Measurements from ENCODE around the gene LCP2.

LCP2 gene

GRCh38 chr5:170204202-170204601 is 93.4 kb downstream of the LCP2 start:
- ChIA-PET CTCF (interaction anchor here (2.4 kb wide), 1 partner anchor 20 kb away, joined by 10 read pairs; no protein-coding TSS in a partner anchor), POLR2A (no interaction called here)
- Histone ChIP-seq H3K36me3 (ENCODE audit: control insufficient read depth in 2 of 2, insufficient read depth in 1 of 2, low read length in 2 of 2) (no peaks in the 10 kb centered on the region), H3K9me3 (ENCODE audit: control insufficient read depth, insufficient read depth, low read depth, low read length) (no peaks in the 10 kb centered on the region), H3K4me1 (ENCODE audit: control insufficient read depth, insufficient read depth, low read length) (no peaks in the 10 kb centered on the region), H3K4me3 (ENCODE audit: low read depth, low read length) (no peak overlapping the region), H3K27ac (ENCODE audit: extremely low read depth, low read depth, low read length) (no peak overlapping the region)
- TF ChIP-seq ZNF155 (tag by site-specific recombination; IDR thresholded peaks at IDR 0.05) (no peak), SETDB1 (IDR thresholded peaks at IDR 0.05; ENCODE audit: insufficient read length, low read length) (no peak), ZNF776 (tag by site-specific recombination; IDR thresholded peaks at IDR 0.05; ENCODE audit: borderline replicate concordance) (no peak), ZNF426 (tag by site-specific recombination; IDR thresholded peaks at IDR 0.05) (no peak), YY1 (tag by site-specific recombination; IDR thresholded peaks at IDR 0.05) (no peak), ZNF48 (tag by site-specific recombination; IDR thresholded peaks at IDR 0.05) (no peak), KLF9 (tag by site-specific recombination; IDR thresholded peaks at IDR 0.05; ENCODE audit: low read depth) (no peak), ZNF585B (tag by site-specific recombination; IDR thresholded peaks at IDR 0.05) (no peak), SALL2 (tag by site-specific recombination; IDR thresholded peaks at IDR 0.05; ENCODE audit: borderline replicate concordance) (no peak), ZNF350 (tag by site-specific recombination; IDR thresholded peaks at IDR 0.05) (no peak), ZNF510 (tag by site-specific recombination; IDR thresholded peaks at IDR 0.05; ENCODE audit: insufficient replicate concordance) (no peak), ZNF664 (tag by site-specific recombination; IDR thresholded peaks at IDR 0.05) (no peak), ZNF529 (tag by site-specific recombination; IDR thresholded peaks at IDR 0.05; ENCODE audit: insufficient replicate concordance) (no peak), WT1 (tag by site-specific recombination; IDR thresholded peaks at IDR 0.05) (no peak), SCRT1 (tag by site-specific recombination; IDR thresholded peaks at IDR 0.05; ENCODE audit: borderline replicate concordance) (no peak), ZNF843 (tag by site-specific recombination; IDR thresholded peaks at IDR 0.05) (no peak), ZNF423 (tag by site-specific recombination; IDR thresholded peaks at IDR 0.05) (no peak)
- TF ChIP-seq, protein P1, sequence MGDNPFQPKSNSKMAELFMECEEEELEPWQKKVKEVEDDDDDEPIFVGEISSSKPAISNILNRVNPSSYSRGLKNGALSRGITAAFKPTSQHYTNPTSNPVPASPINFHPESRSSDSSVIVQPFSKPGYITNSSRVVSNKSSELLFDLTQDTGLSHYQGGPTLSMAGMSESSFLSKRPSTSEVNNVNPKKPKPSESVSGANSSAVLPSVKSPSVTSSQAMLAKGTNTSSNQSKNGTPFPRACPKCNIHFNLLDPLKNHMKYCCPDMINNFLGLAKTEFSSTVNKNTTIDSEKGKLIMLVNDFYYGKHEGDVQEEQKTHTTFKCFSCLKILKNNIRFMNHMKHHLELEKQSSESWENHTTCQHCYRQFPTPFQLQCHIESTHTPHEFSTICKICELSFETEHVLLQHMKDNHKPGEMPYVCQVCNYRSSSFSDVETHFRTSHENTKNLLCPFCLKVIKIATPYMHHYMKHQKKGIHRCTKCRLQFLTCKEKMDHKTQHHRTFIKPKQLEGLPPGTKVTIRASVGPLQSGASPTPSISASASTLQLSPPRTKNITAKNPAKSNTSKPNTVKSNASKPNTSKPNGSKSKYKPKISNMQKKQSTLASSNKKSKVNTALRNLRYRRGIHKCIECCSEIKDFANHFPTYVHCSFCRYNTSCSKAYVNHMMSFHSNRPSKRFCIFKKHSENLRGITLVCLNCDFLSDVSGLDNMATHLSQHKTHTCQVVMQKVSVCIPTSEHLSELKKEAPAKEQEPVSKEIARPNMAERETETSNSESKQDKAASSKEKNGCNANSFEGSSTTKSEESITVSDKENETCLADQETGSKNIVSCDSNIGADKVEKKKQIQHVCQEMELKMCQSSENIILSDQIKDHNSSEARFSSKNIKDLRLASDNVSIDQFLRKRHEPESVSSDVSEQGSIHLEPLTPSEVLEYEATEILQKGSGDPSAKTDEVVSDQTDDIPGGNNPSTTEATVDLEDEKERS (tag by site-specific recombination; IDR thresholded peaks at IDR 0.05), result no peak
- TF ChIP-seq, protein P2, sequence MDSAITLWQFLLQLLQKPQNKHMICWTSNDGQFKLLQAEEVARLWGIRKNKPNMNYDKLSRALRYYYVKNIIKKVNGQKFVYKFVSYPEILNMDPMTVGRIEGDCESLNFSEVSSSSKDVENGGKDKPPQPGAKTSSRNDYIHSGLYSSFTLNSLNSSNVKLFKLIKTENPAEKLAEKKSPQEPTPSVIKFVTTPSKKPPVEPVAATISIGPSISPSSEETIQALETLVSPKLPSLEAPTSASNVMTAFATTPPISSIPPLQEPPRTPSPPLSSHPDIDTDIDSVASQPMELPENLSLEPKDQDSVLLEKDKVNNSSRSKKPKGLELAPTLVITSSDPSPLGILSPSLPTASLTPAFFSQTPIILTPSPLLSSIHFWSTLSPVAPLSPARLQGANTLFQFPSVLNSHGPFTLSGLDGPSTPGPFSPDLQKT (IDR thresholded peaks at IDR 0.05; ENCODE audit: borderline replicate concordance, low read depth, low read length), result no peak

GRCh38 chr5:170202117-170202516 is 95.5 kb downstream of the LCP2 start:
- Histone ChIP-seq H3K27ac (ENCODE audit: extremely low read depth, low read depth, low read length) (no peak overlapping the region), H3K4me1 (ENCODE audit: control insufficient read depth, insufficient read depth, low read length) (no peaks in the 10 kb centered on the region), H3K4me3 (ENCODE audit: low read depth, low read length) (no peak overlapping the region), H3K9me3 (ENCODE audit: control insufficient read depth, insufficient read depth, low read depth, low read length) (no peaks in the 10 kb centered on the region), H3K36me3 (ENCODE audit: control insufficient read depth in 2 of 2, insufficient read depth in 1 of 2, low read length in 2 of 2) (no peaks in the 10 kb centered on the region)
- ChIA-PET CTCF (interaction anchor here (0.7 to 1.5 kb wide), 4 partner anchors 14 to 49 kb away, joined by 3 to 5 read pairs (median 4); no protein-coding TSS in a partner anchor), POLR2A (no interaction called here)
- no peak for TF ChIP-seq BCL6B (tag by site-specific recombination; IDR thresholded peaks at IDR 0.05)
- TF ChIP-seq ZNF558 (tag by site-specific recombination; IDR thresholded peaks at IDR 0.05), result no peak
- no peak for TF ChIP-seq ZNF292 (tag by site-specific recombination; IDR thresholded peaks at IDR 0.05; ENCODE audit: borderline replicate concordance, low read depth)
- no peak for TF ChIP-seq PBX3 (CRISPR knock-in tag; IDR thresholded peaks at IDR 0.05)
- no peak for TF ChIP-seq ZNF175 (tag by site-specific recombination; IDR thresholded peaks at IDR 0.05)
- TF ChIP-seq AEBP2 (tag by site-specific recombination; IDR thresholded peaks at IDR 0.05; ENCODE audit: borderline replicate concordance), result no peak
- TF ChIP-seq, protein P3, sequence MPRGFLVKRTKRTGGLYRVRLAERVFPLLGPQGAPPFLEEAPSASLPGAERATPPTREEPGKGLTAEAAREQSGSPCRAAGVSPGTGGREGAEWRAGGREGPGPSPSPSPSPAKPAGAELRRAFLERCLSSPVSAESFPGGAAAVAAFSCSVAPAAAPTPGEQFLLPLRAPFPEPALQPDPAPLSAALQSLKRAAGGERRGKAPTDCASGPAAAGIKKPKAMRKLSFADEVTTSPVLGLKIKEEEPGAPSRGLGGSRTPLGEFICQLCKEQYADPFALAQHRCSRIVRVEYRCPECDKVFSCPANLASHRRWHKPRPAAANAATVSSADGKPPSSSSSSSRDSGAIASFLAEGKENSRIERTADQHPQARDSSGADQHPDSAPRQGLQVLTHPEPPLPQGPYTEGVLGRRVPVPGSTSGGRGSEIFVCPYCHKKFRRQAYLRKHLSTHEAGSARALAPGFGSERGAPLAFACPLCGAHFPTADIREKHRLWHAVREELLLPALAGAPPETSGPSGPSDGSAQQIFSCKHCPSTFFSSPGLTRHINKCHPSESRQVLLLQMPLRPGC (tag by site-specific recombination; IDR thresholded peaks at IDR 0.05), result no peak
- TF ChIP-seq GLI4 (tag by site-specific recombination; IDR thresholded peaks at IDR 0.05), result no peak
